Naive thymus-derived CD8-positive, alpha-beta T cell (primary cell): ENCODE results near the gene FBXO38. TPM values are rescaled to one million over a fixed set of nuclear protein-coding genes. Genes with fewer than 3 reads are reported as not detected.

ENCODE experiments used
- ATAC-seq, 2 donors: fragments of 150-1000 bp; cut with Tn5 transposase in 1 of 2; sonication (Bioruptor Pico), chemical (Tn5 transposase) in 1 of 2; 1 replicate in 1 of 2; 2 replicates in 1 of 2; pipeline ENCODE4 v1.10.0; 2021; ENCODE audit warnings: mild to moderate bottlenecking in 2 of 2, moderate library complexity in 2 of 2
- POLR2A ChIA-PET: fragments of 350-600 bp; sonication (Branson Sonifier 250); formaldehyde crosslinking; loops from one replicate; lab custom pipeline; 2021; ENCODE audit warnings: antibody characterized with exemption; lab: Charles Lee
- DNase-seq, 10 donors: peaks; one replicate each; pipeline versions ENCODE4 v3.0.0 to v3.0.0-alpha.2; 2020 to 2022
- H3K27ac Mint-ChIP-seq, 10 donors: one replicate each; pipeline ENCODE4 v1.8.0; 2020 to 2022; ENCODE audit warnings: mild to moderate bottlenecking in 10 of 10, mixed read lengths in 10 of 10, moderate library complexity in 4 of 10, inconsistent platforms in 1 of 10
- H3K27me3 Mint-ChIP-seq, 5 donors: one replicate each; pipeline ENCODE4 v1.8.0; 2021 to 2022; ENCODE audit warnings: mixed read lengths in 5 of 5
- H3K36me3 Mint-ChIP-seq, 3 donors: one replicate each; pipeline ENCODE4 v1.8.0; 2020 to 2022; ENCODE audit warnings: mixed read lengths in 3 of 3, mild to moderate bottlenecking in 2 of 3, inconsistent platforms in 1 of 3
- H3K4me1 Mint-ChIP-seq, 4 donors: one replicate each; pipeline ENCODE4 v1.8.0; 2021 to 2022; ENCODE audit warnings: mixed read lengths in 4 of 4
- H3K4me3 Mint-ChIP-seq, 10 donors: one replicate each; pipeline ENCODE4 v1.8.0; 2020 to 2022; ENCODE audit warnings: mild to moderate bottlenecking in 10 of 10, mixed read lengths in 10 of 10, moderate library complexity in 6 of 10, inconsistent platforms in 1 of 10
- H3K9me3 Mint-ChIP-seq, 9 donors: one replicate each; pipeline ENCODE4 v1.8.0; 2020 to 2022; ENCODE audit warnings: mixed read lengths in 9 of 9, mild to moderate bottlenecking in 3 of 9, inconsistent platforms in 1 of 9, moderate library complexity in 1 of 9
- polyA plus RNA-seq, 3 donors: library from polyadenylated mRNA; unstranded; fragments of 300-500 nt; fragmentation: Illumina TruSeq; gene quantifications; one replicate each; pipeline ENCODE4 v1.2.3, GENCODE V29; 2021
- total RNA-seq, 8 experiments: library from RNA in 2 of 8; stranded (reverse) in 2 of 8; gene quantifications; one replicate each; pipeline ENCODE4 v1.2.3 and lab custom pipeline; 2021 to 2026

FBXO38 gene
- total and polyA plus RNA-seq, 5 experiments from 2014 or later: 15.5 to 97.0 (median 17.6) TPM

GRCh38 chr5:148368299-148368698, 15.5 kb upstream of the FBXO38 start:
- Mint-ChIP-seq H3K9me3 (peaks cover 0 to 19% (median 13%) of the 10 kb centered on the region in 9 donors), H3K27me3 (peaks cover 0 to 3% (median 1%) of the 10 kb centered on the region in 5 donors), H3K27ac (no peak overlapping the region), H3K4me3 (no peak overlapping the region), H3K4me1 (no peaks in the 10 kb centered on the region), H3K36me3 (peaks cover 10 to 21% (median 15%) of the 10 kb centered on the region in 3 donors)
- POLR2A ChIA-PET: no interaction called here
- DNase-seq (no peak), ATAC-seq (no peak)

- Mint-ChIP-seq H3K36me3 (peaks cover 11 to 19% (median 15%) of the 10 kb centered on the region in 3 donors), H3K27me3 (peaks cover 0 to 3% (median 0%) of the 10 kb centered on the region in 5 donors), H3K27ac (no peak overlapping the region), H3K4me3 (no peak overlapping the region), H3K4me1 (peaks cover 0 to 3% (median 0%) of the 10 kb centered on the region in 4 donors), H3K9me3 (peaks cover 0 to 18% (median 13%) of the 10 kb centered on the region in 9 donors)
- no peak for ATAC-seq
- POLR2A ChIA-PET: no interaction called here
- DNase-seq: no peak
These were observed 11.5 kb upstream of the FBXO38 start for GRCh38 chr5:148372166-148372725.

- Mint-ChIP-seq H3K27me3 (peaks cover 0 to 3% (median 0%) of the 10 kb centered on the region in 5 donors), H3K4me1 (peaks cover 0 to 3% (median 0%) of the 10 kb centered on the region in 4 donors), H3K36me3 (peaks cover 15 to 22% (median 18%) of the 10 kb centered on the region in 3 donors), H3K27ac (no peak overlapping the region), H3K4me3 (no peak overlapping the region), H3K9me3 (peaks cover 0 to 16% (median 10%) of the 10 kb centered on the region in 9 donors)
- no peak for ATAC-seq
- no peak for DNase-seq
- POLR2A ChIA-PET: no interaction called here
These were observed 10.9 kb upstream of the FBXO38 start for GRCh38 chr5:148372893-148373292.

GRCh38 chr5:148374690-148375360, 8.9 kb upstream of the FBXO38 start:
- no peaks in the 10 kb centered on the region for H3K27me3 Mint-ChIP-seq
- H3K27ac Mint-ChIP-seq: peak overlapping the region in 1 of 10 donors; percentile 9
- H3K4me3 Mint-ChIP-seq: no peak overlapping the region
- ATAC-seq (peak; percentile 44 to 61), DNase-seq (peak in 4 of 10 donors; percentile 7 to 36 (median 22))
- peaks cover 0 to 8% (median 7%) of the 10 kb centered on the region in 4 donors for H3K4me1 Mint-ChIP-seq
- H3K36me3 Mint-ChIP-seq: peaks cover 18 to 19% (median 18%) of the 10 kb centered on the region in 3 donors
- POLR2A ChIA-PET: no interaction called here
- peaks cover 0 to 10% (median 2%) of the 10 kb centered on the region in 9 donors for H3K9me3 Mint-ChIP-seq

GRCh38 chr5:148376198-148376597, 7.6 kb upstream of the FBXO38 start:
- Mint-ChIP-seq H3K4me3 (no peak overlapping the region), H3K36me3 (peaks cover 17 to 19% (median 18%) of the 10 kb centered on the region in 3 donors), H3K9me3 (peaks cover 0 to 10% (median 2%) of the 10 kb centered on the region in 9 donors), H3K27me3 (no peaks in the 10 kb centered on the region), H3K4me1 (peaks cover 0 to 11% (median 10%) of the 10 kb centered on the region in 4 donors), H3K27ac (no peak overlapping the region)
- DNase-seq (no peak), ATAC-seq (no peak)
- POLR2A ChIA-PET: no interaction called here

GRCh38 chr5:148378670-148379069, 5.1 kb upstream of the FBXO38 start:
- H3K9me3 Mint-ChIP-seq: peaks cover 0 to 10% (median 2%) of the 10 kb centered on the region in 9 donors
- H3K27ac Mint-ChIP-seq: no peak overlapping the region
- ATAC-seq: no peak
- peaks cover 10 to 23% (median 18%) of the 10 kb centered on the region in 4 donors for H3K4me1 Mint-ChIP-seq
- POLR2A ChIA-PET: no interaction called here
- no peak for DNase-seq
- no peaks in the 10 kb centered on the region for H3K27me3 Mint-ChIP-seq
- H3K4me3 Mint-ChIP-seq: no peak overlapping the region
- peaks cover 10 to 17% (median 13%) of the 10 kb centered on the region in 3 donors for H3K36me3 Mint-ChIP-seq

- DNase-seq: no peak
- H3K4me3 Mint-ChIP-seq: no peak overlapping the region
- H3K27ac Mint-ChIP-seq: peak overlapping the region in 2 of 10 donors; percentile 10 to 39
- no peak for ATAC-seq
- peaks cover 10 to 17% (median 13%) of the 10 kb centered on the region in 3 donors for H3K36me3 Mint-ChIP-seq
- H3K9me3 Mint-ChIP-seq: peaks cover 0 to 10% (median 2%) of the 10 kb centered on the region in 9 donors
- POLR2A ChIA-PET: no interaction called here
- peaks cover 15 to 29% (median 22%) of the 10 kb centered on the region in 4 donors for H3K4me1 Mint-ChIP-seq
- H3K27me3 Mint-ChIP-seq: no peaks in the 10 kb centered on the region
These were observed 4.4 kb upstream of the FBXO38 start for GRCh38 chr5:148379340-148379739.

GRCh38 chr5:148381906-148382305, 1.9 kb upstream of the FBXO38 start:
- POLR2A ChIA-PET: interaction anchor here (0.8 to 1.1 kb wide), 2 partner anchors 62 to 1619 kb away, joined by 3 read pairs; no protein-coding TSS in a partner anchor
- no peaks in the 10 kb centered on the region for H3K27me3 Mint-ChIP-seq
- no peak for ATAC-seq
- DNase-seq: no peak
- peaks cover 0 to 10% (median 2%) of the 10 kb centered on the region in 9 donors for H3K9me3 Mint-ChIP-seq
- peaks cover 27 to 54% (median 47%) of the 10 kb centered on the region in 4 donors for H3K4me1 Mint-ChIP-seq
- H3K27ac Mint-ChIP-seq: peak overlapping the region in 2 of 10 donors; percentile 32 to 61
- H3K36me3 Mint-ChIP-seq: peaks cover 13 to 18% (median 17%) of the 10 kb centered on the region in 3 donors
- H3K4me3 Mint-ChIP-seq: peak overlapping the region in 1 of 10 donors; percentile 5

GRCh38 chr5:148382961-148383360, 797 bp upstream of the FBXO38 start:
- H3K9me3 Mint-ChIP-seq: peaks cover 0 to 10% (median 2%) of the 10 kb centered on the region in 9 donors
- peak overlapping the region; percentile 83 to 95 (median 90) for H3K4me3 Mint-ChIP-seq
- ATAC-seq (no peak), DNase-seq (peak in 2 of 10 donors; percentile 6 to 12)
- peak overlapping the region; percentile 96 to 100 (median 98) for H3K27ac Mint-ChIP-seq
- peaks cover 31 to 65% (median 56%) of the 10 kb centered on the region in 4 donors for H3K4me1 Mint-ChIP-seq
- peaks cover 9 to 23% (median 13%) of the 10 kb centered on the region in 3 donors for H3K36me3 Mint-ChIP-seq
- H3K27me3 Mint-ChIP-seq: no peaks in the 10 kb centered on the region
- POLR2A ChIA-PET: interaction anchor here (0.8 to 1.0 kb wide), 3 partner anchors 62 to 1618 kb away, joined by 3 to 4 read pairs (median 3); no protein-coding TSS in a partner anchor

GRCh38 chr5:148384380-148384737, 601 bp downstream of the FBXO38 start:
- Mint-ChIP-seq H3K27me3 (no peaks in the 10 kb centered on the region), H3K4me1 (peaks cover 36 to 76% (median 67%) of the 10 kb centered on the region in 4 donors), H3K27ac (peak overlapping the region; percentile 96 to 100 (median 98)), H3K4me3 (peak overlapping the region; percentile 83 to 95 (median 90)), H3K36me3 (peaks cover 0 to 28% (median 2%) of the 10 kb centered on the region in 3 donors), H3K9me3 (no peaks in the 10 kb centered on the region)
- DNase-seq (peak in 1 of 10 donors; percentile 8), ATAC-seq (peak; percentile 16 to 22)
- POLR2A ChIA-PET: interaction anchor here (0.9 to 1.6 kb wide), 3 partner anchors 10 to 35 kb away, joined by 3 to 5 read pairs (median 4); no protein-coding TSS in a partner anchor

- DNase-seq (no peak), ATAC-seq (no peak)
- peak overlapping the region; percentile 83 to 95 (median 90) for H3K4me3 Mint-ChIP-seq
- H3K27ac Mint-ChIP-seq: peak overlapping the region; percentile 96 to 100 (median 98)
- no peaks in the 10 kb centered on the region for H3K27me3 Mint-ChIP-seq
- POLR2A ChIA-PET: no interaction called here
- peaks cover 33 to 74% (median 69%) of the 10 kb centered on the region in 4 donors for H3K4me1 Mint-ChIP-seq
- no peaks in the 10 kb centered on the region for H3K9me3 Mint-ChIP-seq
- peaks cover 0 to 32% (median 2%) of the 10 kb centered on the region in 3 donors for H3K36me3 Mint-ChIP-seq
These were observed 1.3 kb downstream of the FBXO38 start for GRCh38 chr5:148385094-148385493.

- Mint-ChIP-seq H3K27ac (peak overlapping the region; percentile 15 to 99 (median 96)), H3K4me1 (peaks cover 38 to 82% (median 76%) of the 10 kb centered on the region in 4 donors), H3K36me3 (peaks cover 0 to 41% (median 6%) of the 10 kb centered on the region in 3 donors), H3K4me3 (peak overlapping the region in 9 of 10 donors; percentile 48 to 95 (median 90)), H3K27me3 (no peaks in the 10 kb centered on the region), H3K9me3 (no peaks in the 10 kb centered on the region)
- POLR2A ChIA-PET: no interaction called here
- ATAC-seq (no peak), DNase-seq (no peak)
These were observed 2.3 kb downstream of the FBXO38 start for GRCh38 chr5:148386041-148386440.
